ENCODE measurements around the gene TEDDM1.
"Not testable (repeated sequence)": the region's sequence is repeated elsewhere in the genome, so short reads cannot be mapped to it uniquely, and the experiment has no call there.

Gene TEDDM1

DNA sequence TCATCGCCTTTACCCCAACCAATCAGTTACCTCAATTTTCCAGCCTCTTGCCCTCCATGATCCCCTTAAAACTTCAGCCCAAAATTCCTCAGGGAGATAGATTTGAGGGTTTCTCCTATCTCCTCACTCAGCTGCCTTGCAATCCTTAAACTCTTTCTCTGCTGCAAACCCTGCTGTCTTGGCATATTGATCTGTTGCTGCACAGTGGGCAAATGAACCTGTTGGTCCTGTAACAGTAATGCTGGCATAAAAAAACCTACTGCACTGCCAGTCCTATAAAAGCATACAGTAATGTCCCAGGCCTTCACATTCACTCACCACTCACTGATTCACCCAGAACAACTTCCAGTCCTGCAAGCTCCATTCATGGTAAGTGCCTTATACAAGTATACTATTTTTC is 5.1 kb upstream of the TEDDM1 start:
- no peak for FAIRE-seq

GRCh38 chr1:182404781-182405180 is 4.3 kb upstream of the TEDDM1 start:
- FAIRE-seq: no peak

- no peak for FAIRE-seq
These were observed 2.6 kb downstream of the TEDDM1 start for GRCh38 chr1:182397653-182398393.

DNA sequence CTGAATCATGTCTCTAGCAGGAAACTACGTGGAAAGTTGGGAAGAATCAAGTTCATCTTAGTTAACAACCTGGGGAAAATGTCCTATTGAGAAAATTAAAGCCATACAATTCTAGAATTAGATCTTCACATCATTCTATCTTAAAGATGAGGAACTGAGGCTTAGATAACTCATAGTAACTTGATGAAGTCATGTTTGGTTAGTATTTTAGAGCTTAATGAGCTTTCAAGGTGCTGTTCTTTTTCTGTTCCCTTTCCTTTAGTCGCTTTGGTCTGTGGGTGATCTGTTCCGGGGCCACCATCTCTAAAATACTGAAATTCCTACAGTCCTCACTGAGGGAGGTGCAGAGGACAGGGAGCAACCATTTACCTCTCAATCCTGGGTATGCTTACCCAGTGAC is 4.6 kb downstream of the TEDDM1 start:
- no peak for FAIRE-seq

GRCh38 chr1:182394055-182394775 is 6.3 kb downstream of the TEDDM1 start:
- FAIRE-seq: no peak

DNA sequence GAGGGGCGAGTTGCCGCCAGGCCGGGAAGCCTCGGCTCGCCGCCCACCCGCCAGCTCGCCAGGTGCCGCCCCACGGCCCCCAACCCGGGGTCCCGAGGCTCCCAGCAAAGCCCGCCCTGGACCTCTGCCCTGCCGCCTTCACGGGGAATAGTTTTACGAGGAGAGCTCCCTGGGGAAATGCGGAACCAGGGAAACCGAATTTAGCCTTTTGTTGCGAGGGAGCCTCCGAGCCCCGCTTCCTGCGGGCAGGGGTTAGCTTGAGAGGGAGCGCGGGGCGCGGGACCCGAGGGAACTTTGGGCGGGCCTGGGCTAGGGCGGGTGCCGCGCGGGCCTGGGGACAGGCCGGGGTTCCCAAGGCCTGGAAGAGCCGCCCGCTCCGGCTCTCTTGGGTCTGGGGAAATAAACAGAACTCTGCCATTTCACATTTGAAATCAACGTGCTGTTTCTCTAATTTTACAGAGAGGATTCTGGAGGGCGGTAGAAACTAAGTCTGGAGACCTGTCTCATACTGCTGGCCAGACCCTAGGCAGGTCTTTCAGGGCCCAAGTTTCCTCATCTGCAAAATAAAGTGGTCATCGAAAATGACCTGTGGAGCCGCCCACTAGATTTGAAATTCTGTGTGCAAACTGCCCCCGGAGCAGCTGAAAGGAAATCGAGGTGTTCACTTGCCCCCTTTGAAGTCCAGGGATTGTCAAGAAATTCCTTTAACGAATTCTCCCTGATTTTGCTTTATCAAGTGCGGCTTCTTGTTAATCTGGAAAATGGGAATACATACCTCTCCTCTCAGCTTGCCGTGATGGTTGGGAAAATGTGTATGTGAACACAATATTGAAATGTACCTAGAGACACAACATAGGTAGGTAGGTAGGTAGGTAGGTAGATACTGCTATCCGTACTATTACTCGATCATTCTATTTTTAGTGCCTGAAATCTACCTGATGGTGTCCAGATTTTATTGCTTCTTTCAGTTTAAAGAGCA is 8.1 kb downstream of the TEDDM1 start:
- no peak for FAIRE-seq

- no peak for FAIRE-seq
These were observed 9.0 kb downstream of the TEDDM1 start, which contains the start of gene GLUL for GRCh38 chr1:182391362-182392049. Gene GLUL, minus strand, starts transcription at chr1:182391790. Its CDS starts 3,053 bp downstream, at chr1:182388737.

GRCh38 chr1:182391028-182391361 is 9.5 kb downstream of the TEDDM1 start:
- no peak for FAIRE-seq

GRCh38 chr1:182389619-182390047 is 10.8 kb downstream of the TEDDM1 start:
- FAIRE-seq: no peak

DNA sequence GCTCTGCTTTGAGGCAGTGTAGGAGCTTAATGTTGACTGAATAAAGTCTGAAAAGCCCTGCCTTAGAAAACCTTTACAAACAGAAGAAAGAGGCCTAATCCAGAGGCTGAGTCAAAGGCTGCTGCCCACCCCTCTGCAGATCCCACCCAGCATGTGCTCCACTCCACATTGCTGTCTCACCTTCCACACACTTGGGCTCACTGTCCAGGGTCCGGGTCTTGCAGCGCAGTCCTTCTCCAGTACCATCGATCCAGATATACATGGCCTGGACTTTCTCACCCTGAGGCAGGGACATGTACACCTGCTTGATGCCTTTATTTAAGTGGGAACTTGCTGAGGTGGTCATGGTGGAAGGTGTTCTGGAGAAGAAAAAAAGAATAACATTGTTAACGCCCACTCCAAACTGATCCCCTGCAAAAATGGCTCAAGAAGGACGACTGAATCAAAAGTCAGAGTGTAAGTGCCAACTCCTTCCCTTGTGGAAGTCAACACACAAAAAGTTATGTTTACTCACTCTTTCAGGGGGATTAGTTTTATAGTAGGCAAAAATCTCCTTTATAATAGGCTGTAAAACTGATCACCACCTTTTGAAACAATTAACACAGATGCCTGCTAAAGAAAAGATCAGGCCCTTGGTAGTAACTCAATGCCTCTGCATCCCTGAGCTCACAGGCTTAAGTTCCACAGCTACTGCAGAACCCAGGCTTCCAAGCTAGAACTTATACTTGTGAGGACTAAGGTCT is 11.9 kb downstream of the TEDDM1 start:
- no peak for FAIRE-seq

GRCh38 chr1:182387566-182387965 is 12.9 kb downstream of the TEDDM1 start:
- FAIRE-seq: no peak

DNA sequence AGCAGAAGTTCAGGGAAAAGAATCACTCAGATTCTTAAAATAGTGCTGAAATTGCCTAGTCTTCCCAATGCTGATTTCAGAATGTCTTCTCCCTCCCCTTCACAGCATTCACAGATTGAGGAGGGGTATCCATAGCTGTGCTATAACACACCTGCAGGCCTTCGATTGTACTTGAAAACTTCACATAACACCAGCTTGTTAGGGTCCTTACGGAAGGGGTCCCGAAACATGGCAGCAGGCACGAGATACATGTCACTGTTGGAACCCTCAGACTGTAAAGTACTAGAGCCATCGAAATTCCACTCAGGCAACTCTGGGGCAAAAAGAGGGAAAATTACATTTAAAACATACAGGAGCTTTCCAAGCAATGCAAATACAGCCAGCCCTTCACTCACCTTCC is 13.5 kb downstream of the TEDDM1 start:
- FAIRE-seq: no peak

- no peak for FAIRE-seq
These were observed 14.3 kb downstream of the TEDDM1 start for GRCh38 chr1:182385885-182386853.

DNA sequence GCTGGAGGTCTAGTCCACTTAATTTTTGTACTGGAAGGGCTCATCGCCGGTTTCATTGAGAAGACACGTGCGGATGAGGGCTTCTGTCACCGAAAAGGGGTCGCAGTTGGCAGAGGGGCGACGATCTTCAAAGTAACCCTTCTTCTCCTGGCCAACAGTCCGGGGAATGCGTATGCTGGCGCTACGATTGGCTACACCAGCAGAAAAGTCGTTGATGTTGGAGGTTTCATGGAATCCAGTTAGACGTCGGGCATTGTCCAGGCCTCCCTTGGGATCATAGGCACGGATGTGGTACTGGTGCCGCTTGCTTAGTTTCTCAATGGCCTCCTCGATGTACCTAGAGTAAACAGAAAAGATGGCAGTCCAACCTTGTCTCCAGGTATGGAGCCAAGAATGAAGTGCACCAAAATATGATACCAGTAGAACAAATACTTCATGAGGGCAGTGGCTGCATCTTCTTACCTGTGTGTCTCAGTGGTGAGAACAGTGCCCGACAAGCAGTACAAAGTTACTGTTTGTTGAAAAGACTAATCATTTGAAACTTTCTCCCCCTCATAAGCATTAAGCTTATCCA is 16.0 kb downstream of the TEDDM1 start:
- FAIRE-seq: no peak

DNA sequence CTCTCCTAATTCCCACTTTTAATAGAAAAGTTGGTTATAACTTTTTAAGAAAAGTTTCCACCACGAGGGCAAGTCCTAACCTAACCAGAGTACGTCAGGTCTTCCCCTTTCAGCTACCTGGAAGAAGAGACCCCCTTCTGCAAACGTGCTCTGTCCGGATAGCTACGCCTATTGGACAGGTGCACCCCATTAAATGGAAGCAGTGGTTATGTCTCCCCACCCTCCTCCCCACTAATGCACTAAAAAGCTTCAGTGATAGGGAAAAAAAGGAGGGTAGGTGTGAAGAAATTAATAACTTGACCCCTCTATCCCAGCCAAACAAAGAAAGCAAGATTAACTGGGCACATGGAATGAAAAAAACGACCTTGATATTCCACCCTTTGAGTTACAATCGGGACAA is 16.5 kb downstream of the TEDDM1 start:
- FAIRE-seq: no peak

GRCh38 chr1:182383037-182383661 is 17.3 kb downstream of the TEDDM1 start:
- FAIRE-seq: no peak

DNA sequence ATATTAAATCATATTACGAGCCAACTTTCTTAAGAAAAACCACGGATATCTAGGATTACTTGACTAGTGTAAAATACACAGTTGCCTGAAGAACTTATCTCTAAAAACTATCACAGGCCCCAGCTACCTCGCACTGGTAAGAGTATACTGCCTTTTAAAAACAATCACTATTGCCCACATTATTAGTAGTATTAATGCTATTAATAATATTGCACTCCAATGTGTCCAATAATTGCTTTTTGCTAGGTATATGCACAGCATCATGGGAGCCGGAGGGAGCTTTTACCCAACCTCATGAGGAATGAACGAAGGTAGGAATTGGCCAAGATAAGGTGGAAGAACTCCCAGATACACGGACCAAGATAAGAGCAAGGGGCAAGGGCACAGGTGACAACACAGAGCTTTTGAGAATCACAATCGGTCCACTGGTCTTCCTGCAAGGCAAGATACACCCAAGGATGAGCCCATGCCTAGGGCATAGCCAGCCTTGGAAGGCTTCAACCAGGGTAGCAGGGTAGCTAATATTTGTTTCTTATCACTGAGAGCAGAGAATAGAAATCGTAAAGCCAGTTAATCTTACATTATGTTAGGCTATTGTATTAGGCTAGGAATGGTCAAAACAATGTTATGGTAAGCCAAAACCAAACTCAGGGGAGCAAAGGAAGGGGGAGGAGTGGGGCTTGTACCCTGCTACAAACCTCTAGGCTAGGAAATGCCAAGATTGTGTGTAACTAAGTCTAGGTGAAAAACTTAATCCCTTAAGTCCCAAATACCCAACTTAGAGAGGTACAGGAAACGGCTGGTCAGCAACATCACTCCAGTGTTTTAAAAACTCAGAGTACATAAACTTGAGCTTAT is 18.3 kb downstream of the TEDDM1 start:
- no peak for FAIRE-seq

GRCh38 chr1:182380199-182380598 is 20.3 kb downstream of the TEDDM1 start:
- FAIRE-seq: no peak

- FAIRE-seq: not testable (repeated sequence)
These were observed 20.7 kb downstream of the TEDDM1 start for GRCh38 chr1:182379781-182380180.

All from colon (tissue), 2 donors.